ENCODE data around the gene CAP2.
"Not testable (repeated sequence)": the region's sequence is repeated elsewhere in the genome, so short reads cannot be mapped to it uniquely, and the experiment has no call there.

Gene CAP2

DNA sequence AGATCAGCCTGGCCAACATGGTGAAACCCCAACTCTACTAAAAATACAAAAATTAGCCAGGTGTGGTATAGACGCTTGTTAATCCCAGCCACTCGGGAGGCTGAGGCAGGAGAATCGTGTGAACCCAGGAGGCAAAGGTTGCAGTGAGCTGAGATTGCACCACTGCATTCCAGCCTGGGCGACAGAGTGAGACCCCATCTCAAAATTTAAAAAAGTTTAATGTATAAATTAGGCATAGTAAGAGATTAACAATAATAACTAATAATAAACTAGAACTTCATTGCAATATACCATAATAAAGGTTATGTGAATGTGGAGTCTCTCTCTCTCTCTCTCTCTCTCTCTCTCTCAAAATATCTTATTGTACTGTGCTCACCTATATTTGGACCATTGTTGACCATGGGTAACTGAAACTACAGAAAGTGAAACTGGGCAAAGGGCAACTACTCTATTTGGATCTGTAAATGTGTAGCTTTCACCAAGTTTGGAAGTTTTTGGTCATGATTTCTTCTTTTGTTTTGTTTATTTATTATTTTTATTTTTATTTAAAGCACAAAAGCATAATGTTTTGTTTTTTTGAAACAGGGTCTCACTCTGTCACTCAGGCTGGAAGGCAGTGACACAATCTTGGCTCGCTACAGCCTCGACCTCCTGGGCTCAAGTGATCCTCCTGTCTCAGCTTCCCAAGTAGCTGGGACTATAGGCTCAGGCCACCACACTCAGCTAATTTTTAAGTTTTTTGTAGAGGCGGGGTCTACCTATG, 12.0 kb downstream of the CAP2 start:
- not testable (repeated sequence) for FAIRE-seq

DNA sequence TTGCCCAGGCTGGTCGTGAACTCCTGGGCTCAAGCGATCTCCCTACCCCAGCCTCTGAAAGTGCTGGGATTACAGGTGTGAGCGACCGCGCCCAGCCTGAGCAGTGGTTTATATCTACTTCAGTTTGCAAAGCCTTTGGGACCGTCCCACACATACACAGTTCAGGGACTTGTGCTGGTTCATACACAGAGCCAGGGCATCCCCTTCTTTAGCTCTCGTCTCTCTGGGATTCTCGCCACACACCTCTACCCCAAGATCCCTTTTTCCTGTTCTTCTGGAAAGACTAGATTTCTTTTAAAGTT, 12.5 kb downstream of the CAP2 start:
- FAIRE-seq: no peak

DNA sequence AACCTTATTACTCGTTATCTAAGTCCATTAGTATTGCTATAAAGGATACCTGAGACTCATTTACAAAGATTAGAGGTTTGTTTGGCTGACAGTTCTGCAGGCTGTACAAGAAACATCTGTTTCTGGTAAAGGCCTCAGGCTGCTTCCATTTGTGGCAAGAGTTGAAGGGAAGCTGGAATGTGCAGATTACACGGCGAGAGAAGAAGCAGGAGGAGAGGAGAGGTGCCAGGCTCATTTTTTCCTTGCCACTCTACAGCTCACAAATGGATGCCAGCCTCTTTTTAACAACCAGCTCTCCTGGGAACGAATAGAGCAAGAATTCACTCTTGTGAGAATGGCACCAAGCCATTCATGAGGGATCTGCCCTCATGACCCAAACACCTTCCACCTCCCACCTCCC, 14.7 kb downstream of the CAP2 start:
- FAIRE-seq: no peak

DNA sequence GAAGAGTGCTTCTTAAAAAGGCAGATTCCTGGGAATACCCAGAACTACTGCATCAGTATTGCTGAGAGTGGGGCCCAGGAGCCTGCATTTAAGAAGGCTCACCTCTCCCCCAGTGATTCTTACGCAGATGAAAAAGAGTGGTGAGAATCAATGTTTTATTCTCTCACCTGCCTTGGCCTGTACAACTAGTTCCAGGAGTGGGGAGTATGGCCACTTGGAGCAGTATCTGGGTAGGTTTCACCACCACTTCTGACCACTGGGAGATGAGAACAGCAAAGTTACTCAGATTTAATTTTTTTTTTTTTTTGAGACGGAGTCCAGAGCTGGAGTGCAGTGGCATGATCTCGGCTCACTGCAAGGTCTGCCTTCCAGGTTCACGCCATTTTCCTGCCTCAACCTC, 16.9 kb downstream of the CAP2 start:
- no peak for FAIRE-seq

DNA sequence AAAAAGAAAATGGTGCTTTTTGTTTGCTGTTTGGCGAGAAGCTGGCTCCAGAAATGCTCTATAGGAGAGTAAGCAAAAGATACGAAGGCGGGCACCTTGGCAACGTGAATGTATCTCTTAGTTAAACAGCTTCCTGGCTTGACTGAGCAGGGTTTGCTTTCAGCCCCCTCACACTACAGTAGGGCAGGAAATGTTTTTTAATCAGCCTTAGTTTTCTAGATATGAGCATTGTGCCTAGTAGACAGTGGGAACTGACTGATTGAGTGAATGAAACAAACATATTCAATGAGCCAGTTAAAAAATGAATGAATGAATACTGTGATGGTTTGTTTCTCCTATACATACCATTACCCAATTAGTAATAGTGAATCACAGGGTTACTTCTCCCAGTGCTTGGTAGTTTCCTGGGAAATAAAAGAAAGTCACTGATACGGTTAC, 19.9 kb downstream of the CAP2 start:
- FAIRE-seq: no peak

DNA sequence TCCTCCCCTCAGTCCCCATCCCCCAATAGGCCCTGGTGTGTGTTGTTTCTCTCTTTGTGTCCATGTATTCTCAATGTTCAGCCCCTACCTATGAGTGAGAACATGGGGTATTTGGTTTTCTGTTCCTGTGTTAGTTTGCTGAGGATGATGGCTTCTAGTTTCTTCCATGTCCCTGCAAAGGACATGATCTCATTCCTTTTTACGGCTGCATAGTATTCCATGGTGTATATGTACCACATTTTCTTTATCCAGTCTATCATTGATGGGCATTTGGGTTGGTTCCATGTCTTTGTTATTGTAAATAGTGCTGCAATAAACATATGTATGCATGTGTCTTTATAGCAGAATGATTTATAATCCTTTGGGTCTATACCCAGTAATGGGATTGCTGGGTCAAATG, 21.0 kb downstream of the CAP2 start:
- FAIRE-seq: not testable (repeated sequence)

DNA sequence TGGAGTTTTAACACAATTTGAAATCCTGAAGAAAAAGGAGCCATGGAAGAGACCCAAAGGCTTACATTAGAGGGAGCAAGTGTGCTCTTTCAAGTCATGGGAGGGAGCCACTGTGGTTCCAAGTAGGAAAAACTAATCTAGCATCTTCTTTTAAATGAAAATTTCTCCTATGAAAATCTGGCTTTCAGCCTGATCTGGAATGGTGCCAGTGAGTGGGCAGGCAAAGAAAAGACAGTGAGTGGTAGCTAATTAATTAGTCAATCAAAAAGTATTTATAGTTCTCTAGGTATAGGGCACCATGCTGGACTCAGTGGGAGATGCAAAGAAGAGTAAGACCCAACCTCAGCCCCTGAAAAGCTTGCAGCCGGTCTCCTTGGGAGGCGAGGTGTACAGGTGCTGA, 21.9 kb downstream of the CAP2 start:
- no peak for FAIRE-seq

DNA sequence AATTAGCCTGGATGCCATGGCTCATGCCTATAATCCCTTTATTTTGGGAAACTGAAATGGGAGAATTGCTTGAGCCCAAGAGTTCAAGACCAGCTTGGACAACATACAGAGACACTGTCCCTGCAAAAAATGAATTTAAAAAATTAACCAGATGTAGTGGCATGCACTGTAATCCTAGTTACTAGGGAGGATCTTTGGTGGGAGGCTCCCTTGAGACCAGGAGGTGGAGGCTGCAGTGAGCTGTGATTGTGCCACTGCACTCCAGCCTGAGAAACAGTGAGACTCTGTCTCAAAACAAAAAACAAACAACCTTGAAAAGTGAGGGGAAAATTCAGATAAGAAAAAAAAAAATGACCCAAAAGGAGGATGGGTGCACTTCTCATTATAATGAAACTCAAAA, 23.4 kb downstream of the CAP2 start:
- no peak for FAIRE-seq

DNA sequence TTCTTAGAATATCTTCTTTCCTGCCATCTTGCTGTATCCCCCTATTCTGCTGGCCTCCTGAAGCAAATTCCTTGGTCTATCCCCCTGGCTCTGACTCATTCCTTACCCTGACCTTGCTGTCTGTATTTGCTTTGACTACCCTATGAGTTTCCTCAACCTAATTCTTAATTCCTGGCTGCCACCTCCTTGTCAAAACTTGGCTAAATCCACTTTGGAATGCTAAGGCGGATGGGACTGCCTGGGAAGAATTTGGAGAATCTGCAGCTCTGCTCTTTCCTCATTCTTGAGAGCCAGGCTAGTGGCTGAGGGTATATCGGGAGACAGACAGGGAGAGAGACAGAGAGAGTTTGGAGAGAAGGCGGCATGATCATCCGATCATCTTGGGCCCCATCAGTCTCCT, 24.4 kb downstream of the CAP2 start:
- no peak for FAIRE-seq

DNA sequence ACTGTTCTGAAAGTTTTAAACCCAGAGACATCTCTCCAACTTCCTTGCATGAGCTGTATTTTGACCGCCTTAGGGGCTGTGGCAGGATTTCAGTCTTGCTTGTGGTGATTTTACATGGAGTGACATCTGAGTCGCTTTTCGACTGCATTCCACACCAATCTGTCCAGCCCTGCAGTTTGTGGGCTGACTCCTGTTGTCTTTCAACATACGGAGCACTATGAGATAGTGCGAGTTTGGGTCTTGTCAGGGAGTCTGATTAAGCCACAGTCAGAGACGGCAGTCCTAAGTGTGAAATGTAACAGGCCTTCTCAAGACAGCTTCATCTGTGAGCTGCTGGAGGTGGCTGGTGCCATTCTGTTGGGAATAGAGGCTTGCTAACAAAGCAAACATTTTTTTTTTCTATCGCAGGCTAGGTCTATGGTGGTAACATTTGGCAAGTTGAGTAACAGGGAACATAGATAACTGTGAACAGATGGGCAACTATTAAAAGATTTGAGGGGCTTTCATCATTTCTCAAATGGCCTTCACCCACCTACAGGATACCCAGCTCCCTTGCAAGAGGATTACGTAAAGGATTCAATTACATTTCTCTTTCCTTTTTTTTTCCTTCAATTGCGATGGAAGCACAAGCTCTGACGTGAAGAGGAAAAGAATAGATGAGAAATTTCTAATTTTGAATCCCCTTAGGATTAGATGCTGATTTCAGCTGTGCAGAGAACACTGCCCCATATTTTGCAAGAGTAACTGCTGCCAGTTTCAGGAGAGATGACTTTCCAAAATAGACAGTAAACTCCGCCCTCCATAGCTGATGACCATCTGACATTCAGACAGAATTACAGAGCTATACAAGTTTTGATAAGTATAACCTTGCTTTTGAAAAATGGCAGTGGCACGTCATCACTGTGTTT, 25.1 kb downstream of the CAP2 start:
- FAIRE-seq: no peak

DNA sequence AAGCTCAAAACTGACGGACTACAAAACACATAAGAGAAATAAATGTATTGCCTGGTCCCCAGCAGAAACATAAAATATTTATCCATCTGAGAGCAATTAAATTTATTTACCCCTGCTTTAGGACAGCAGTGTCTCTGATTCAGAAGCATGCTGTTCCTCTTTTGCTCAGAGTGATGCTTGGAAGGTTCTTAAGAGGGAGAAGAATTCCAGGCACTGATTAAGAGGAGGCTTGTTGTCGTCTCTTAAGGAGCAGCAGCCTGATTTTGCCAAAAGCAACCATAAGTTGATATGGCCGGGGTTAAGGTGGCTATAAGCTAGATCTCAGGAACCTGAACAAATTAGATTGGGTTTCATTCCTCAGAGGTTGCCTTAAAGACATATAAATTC, 25.8 kb downstream of the CAP2 start:
- no peak for FAIRE-seq

DNA sequence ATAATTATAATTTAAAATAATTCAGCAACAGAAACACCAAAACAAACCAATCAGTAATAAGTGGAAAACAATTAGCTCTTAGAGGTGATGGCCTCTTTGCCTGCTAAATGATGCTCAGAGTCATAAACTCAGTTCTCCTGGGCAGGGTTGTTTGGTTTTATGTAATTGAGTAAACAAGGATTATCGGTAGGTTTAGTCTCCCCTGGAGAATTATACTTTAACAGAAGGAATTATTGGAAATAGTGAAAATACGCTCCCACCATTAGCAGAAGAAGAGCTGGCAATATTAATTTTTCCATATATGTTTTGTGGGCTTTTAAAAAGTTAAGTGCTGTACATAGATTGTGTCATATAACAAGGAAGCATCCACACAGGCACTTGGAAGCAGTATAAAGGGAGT, 27.0 kb downstream of the CAP2 start:
- no peak for FAIRE-seq

DNA sequence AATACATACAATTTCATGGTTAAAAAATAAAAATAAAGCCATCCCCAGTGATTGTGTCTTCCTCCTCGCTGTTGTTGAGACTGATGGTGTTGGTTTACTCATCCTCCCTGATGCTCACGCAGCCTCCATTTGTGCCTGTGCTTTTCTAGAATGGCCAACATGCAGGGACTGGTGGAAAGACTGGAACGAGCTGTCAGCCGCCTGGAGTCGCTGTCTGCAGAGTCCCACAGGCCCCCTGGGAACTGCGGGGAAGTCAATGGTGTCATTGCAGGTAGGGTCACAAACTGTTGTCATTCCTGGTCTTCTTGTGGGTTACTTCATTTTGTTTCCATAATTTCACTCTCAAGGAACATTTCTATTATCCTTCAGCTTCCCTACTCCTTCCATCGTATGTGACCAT, 28.0 kb downstream of the CAP2 start:
- no peak for FAIRE-seq

DNA sequence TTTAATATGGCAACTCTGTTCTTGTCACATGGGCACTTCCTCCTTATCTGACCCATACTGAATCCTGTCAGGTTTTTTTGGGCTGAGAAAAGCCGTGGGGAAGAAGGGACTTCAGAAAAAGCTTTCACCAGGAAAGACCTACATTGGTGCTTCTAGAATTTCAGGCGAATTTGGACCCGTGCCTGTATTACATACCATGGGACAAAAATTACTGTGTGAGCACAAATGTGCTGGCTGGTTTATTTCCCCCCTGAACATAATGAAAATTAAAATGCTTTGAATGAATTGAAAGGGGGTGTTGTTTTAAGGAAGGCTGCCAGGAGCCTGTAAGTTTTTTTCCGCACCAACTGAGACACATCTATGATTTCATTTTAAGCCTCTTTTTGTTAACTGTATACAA, 29.6 kb downstream of the CAP2 start:
- FAIRE-seq: no peak

DNA sequence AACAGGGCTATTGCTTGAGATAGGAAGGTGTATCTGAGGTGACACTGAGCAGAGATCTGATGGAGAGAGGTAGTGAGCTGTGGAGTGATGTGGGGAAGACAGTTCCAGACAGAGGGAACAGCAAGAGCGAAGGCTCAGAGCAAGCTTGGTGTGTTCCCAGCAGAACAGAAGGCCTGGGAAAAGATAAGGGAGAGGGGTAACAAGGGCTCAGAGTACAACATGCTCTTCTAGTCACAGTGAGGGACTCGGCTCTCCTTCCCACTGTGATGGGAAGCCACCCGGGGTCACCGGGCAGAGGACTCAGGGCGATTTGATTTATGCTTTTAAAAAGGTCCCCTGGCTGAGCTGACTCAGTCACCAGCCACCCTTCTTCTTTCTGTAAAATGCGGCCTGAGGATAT, 33.7 kb downstream of the CAP2 start:
- FAIRE-seq: no peak

DNA sequence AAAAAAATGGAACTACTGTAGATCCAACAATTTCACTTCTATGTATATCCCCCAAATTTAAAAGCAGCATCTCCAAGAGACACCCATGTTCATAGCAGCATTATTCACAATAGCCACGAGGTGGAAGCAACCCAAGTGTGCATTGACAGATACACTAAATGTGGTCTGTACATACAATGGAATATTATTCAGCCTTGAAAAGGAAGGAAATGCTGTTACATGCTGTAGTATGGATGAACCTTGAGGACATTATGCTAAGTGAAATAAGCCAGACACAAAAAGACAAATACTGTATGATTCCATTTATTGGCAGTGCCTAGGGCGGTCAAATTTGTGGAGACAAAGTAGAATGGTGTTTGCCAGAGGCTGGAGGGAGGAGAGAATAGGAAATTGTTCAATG, 34.2 kb downstream of the CAP2 start:
- no peak for FAIRE-seq

DNA sequence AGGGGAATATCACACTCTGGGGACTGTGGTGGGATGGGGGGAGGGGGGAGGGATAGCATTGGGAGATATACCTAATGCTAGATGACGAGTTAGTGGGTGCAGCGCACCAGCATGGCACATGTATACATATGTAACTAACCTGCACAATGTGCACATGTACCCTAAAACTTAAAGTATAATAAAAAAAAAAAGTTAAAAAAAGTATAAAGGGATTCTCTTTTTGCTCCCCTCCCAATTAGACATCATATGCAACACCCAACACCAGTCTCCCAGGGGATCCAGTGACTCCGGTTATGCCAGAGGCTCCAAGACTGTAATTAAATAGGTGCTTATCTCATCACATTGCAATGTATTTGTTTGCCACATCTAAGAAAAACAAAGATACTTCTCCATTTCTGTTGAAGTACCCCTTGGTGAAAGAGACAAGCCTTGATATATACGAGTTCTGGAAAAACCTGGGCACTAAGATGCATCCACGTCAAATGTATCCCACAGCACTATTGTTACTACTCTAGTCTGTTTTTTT, 35.3 kb downstream of the CAP2 start:
- FAIRE-seq: not testable (repeated sequence)

DNA sequence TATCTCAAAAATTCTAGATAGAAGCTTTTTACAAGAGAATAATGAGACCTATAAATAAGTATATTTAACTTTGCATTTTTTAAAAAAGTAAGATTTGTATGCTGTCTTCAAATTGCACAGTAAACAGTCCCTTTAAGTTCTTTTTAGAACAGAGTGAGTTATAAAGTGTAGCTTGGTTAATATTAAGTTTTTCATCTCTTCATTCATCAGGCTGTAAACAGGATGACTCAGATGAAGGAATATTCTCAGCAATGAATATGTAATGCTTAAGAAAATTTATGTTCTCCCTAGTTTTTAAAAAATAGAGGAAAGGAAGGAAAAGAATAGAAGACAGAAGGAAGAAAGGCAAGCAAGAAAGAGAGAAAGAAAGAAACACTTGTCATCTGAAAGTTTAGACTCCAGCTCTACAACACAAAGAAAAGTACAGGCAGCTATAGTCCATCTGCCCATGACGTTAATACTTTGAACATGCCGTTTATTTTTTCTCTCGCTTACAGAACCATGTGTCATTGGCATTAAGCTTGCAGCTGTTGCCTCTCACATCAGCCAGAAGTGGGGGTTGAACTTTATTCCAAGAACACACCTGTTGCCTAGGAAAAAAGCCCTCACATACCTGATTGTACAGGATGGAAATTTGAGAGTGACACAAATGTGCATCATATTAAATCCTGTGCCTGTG, 36.1 kb downstream of the CAP2 start:
- FAIRE-seq: no peak

DNA sequence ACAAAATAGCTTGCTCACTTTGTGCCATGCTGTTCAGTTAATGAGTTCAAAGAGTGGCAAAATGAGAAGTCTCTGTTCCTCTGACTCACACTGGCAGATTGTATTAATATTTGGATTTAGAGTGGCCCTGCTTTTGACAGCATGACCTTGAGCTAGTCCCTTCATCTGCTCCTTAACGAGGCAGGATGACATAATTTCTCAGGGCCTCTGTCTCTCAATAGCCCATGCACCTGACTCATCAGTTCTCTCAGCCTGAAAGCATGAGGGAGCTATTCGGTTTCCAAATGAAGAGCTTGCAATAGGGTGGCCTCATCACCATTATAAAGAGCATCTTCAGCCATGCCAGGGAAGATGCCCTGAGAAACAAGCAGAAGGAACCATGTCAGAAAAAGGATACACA, 38.2 kb downstream of the CAP2 start:
- no peak for FAIRE-seq

DNA sequence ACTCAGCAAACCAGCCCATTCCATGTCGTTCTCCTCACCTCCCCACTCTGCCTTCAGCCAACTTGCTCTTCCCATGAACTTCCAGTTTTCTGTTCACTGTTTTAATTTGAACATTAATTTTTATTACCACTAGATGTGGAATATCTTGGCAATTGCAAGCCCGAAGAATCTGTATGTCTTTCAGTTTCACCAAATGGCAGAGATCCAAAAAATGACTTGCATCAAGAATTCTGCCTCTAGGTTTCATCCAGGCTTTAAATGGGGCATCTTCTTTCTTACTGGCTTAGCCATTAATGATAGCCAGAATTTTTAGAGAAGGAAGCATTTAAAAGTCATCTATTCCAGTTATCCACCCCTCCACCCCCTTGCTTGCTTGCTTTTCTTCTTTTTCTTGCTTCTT, 39.0 kb downstream of the CAP2 start:
- FAIRE-seq: no peak

DNA sequence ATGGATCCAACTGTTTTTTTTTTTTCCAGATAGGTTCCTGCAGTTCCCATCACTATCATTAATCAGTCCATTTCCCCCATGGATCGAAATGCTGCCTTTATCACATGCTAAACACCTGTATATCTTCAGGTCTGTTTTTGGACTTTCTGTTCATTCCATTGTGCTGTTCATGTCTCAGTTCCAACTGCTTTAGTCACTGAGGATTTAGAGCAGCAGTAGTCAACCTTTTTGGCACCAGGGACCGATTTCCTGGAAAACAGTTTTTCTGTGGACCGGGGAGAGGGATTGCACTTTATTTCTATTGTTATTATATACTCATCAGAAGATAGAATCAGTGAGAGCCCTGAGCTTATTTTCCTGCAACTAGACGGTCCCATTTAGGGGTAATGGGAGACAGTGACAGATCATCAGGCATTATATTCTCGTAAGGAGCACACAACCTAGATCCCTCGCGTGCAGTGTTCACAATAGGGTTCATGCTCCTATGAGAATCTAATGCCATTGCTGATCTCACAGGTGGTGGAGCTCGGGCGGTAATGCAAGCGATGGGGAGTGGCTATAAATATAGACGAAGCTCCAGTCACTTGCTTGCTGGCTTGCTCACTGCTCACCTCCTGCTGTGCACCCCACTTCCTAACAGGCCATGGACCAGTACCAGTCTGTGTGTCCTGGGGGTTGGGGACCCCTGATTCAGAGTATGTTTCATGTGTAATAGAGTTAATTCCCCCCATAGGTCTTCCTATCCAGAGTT, 46.0 kb downstream of the CAP2 start:
- no peak for FAIRE-seq

DNA sequence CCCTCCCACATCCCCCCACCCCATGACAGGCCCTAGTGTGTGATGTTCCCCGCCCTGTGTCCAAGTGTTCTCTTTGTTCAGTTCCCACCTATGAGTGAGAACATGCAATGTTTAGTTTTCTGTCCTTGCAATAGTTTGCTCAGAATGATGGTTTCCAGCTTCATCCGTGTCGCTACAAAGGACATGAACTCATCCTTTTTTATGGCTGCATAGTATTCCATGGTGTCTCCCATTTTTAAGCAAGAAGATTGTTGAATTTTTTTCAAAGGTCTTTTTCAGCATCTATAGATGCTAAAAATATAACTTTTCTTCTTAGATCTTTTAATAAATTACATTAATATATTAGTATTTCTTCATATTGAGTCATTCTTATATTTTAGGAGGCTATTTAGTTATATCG, 47.4 kb downstream of the CAP2 start:
- not testable (repeated sequence) for FAIRE-seq

DNA sequence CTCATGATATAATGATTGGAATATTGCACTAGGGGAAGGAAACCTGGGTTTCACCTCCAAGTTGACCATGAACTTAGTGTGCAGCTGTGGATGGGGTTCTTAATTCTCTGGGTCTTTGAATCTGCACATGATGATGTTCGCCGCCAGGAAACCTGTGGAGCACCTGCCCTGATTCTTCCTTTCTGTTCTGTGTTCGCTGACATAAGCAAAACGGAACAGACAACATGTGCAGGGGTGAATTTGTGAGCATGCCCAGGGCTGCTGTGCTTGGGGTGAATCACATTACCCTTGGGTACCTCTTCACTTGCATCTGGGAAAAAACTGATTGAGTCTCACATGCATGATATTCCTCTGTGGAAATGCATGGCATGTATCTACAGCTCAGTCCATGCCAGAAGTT, 48.8 kb downstream of the CAP2 start:
- no peak for FAIRE-seq

Data from A204.1 (cell line).